A673 (cell line): ENCODE results near the gene ODAD4.

Source experiments
- CTCF ChIP-seq: fragments of 300-800, 200-600 bp; sonication (generic); conservative IDR thresholded peaks from 2 replicates; pipeline ENCODE4 v1.5.1; 2017; ENCODE audit warnings: low read depth, mild to moderate bottlenecking, antibody characterized with exemption, low read length, moderate library complexity, mixed read lengths
- EZH2 ChIP-seq: fragments of 200-600 bp; sonication (generic); IDR thresholded peaks from 2 replicates; pipeline ENCODE4 v1.6.1; 2017; ENCODE audit warnings: borderline replicate concordance, low read depth, mild to moderate bottlenecking, mixed read lengths, antibody characterized with exemption, low read length; ENCODE audit not compliant: poor library complexity, severe bottlenecking

- no peak for TF ChIP-seq CTCF
- TF ChIP-seq EZH2 = no peak
Measured at GRCh38 chr17:41917679-41918313, 12.6 kb upstream of the ODAD4 start.
